ENCODE data around the gene SENP6. TPM values are rescaled to one million over a fixed set of nuclear protein-coding genes. Genes with fewer than 3 reads are reported as not detected.

Gene SENP6
- total and polyA plus RNA-seq, 7 experiments from 2014 or later, result 51.7 to 132 (median 106) TPM

GRCh38 chr6:75766387-75766786 lies 164.7 kb downstream of the SENP6 start:
- Histone ChIP-seq H3K4me1 (ENCODE audit: control insufficient read depth in 2 of 2, insufficient read depth in 2 of 2, low read length in 2 of 2) (no peaks in the 10 kb centered on the region), H3K27me3 (ENCODE audit: control insufficient read depth in 2 of 2, insufficient read depth in 2 of 2, low read length in 2 of 2) (no peaks in the 10 kb centered on the region), H3K4me3 (ENCODE audit: low read length) (no peak overlapping the region), H3K36me3 (ENCODE audit: control insufficient read depth in 2 of 3, insufficient read depth in 3 of 3, low read length in 3 of 3) (no peaks in the 10 kb centered on the region), H3K27ac (ENCODE audit: low read depth, low read length) (no peak overlapping the region), H3K9me3 (ENCODE audit: control insufficient read depth in 2 of 3, low read length in 3 of 3) (no peaks in the 10 kb centered on the region)
- Mint-ChIP-seq H3K27me3 (peaks cover 4 to 37% (median 13%) of the 10 kb centered on the region in 5 donors), H3K36me3 (no peaks in the 10 kb centered on the region), H3K27ac (no peak overlapping the region), H3K4me3 (no peak overlapping the region), H3K9me3 (no peaks in the 10 kb centered on the region), H3K4me1 (peaks cover 0 to 1% (median 0%) of the 10 kb centered on the region in 7 donors)
- ATAC-seq (no peak), DNase-seq (no peak)
- intact Hi-C loops (cut with micrococcal nuclease), result no loop called here
- POLR2A ChIA-PET, result no interaction called here
- CTCF ChIA-PET, result no interaction called here

Other genes starting within 250 kb of the SENP6 start
- gene FILIP1, start 108.1 kb upstream of the SENP6 start, total RNA-seq, result under 1 TPM in 1 of 5 experiments, not detected in 4; 0.08 TPM
- gene FILIP1, start 108.1 kb upstream of the SENP6 start, polyA plus RNA-seq, result under 1 TPM; 0.12 to 0.15 TPM
- gene MYO6, start 147.4 kb downstream of the SENP6 start, total RNA-seq, result 1 to 10 TPM in 2 of 5 experiments, under 1 TPM in 3; 0.34 to 3.1 (median 0.94) TPM
- gene MYO6, start 147.4 kb downstream of the SENP6 start, polyA plus RNA-seq, result under 1 TPM; 0.27 to 0.99 TPM